A549 (cell line): ENCODE results near the gene TALDO1. TPM values are rescaled to one million over a fixed set of nuclear protein-coding genes. Genes with fewer than 3 reads are reported as not detected.

Source experiments
- ATAC-seq, 2 experiments: fragments of 200-7000 bp in 1 of 2; fragments of >200 bp in 1 of 2; cut with Nextera tagmentation in 1 of 2; cut with Tn5 transposase in 1 of 2; 3 replicates each; pipeline versions ENCODE4 v1.8.0 to v1.9.1; 2018 to 2020; ENCODE audit warnings: mild to moderate bottlenecking in 1 of 2, moderate library complexity in 1 of 2
- CTCF ChIA-PET: fragments of 300-600 bp; sonication (Branson Sonifier 250); formaldehyde crosslinking; extraction: SDS; loops from one replicate; lab custom pipeline; 2021; ENCODE audit warnings: antibody characterized with exemption, inconsistent platforms; lab: Yijun Ruan, JAX
- POLR2A ChIA-PET: fragments of 350-600 bp; formaldehyde crosslinking; extraction: SDS; loops from one replicate; lab custom pipeline; 2021; ENCODE audit warnings: antibody characterized with exemption, inconsistent platforms; lab: Yijun Ruan, JAX
- DNase-seq, 2 experiments: peaks; one replicate each; pipeline versions ENCODE4 v3.0.0 to v3.0.0-alpha.2; 2011 to 2016; ENCODE audit warnings: low read depth in 1 of 2, low spot score in 1 of 2
- FAIRE-seq: peaks from 2 replicates; lab custom pipeline; 2011; peaks lifted over from hg19 to GRCh38; lab: Jason Lieb, UNC
- H3K27ac ChIP-seq, 2 experiments: fragments of >200 bp; sonication (Bioruptor Twin); formaldehyde crosslinking; 3 replicates each; pipeline ENCODE4 v1.5.1; 2016 to 2017
- H3K4me1 ChIP-seq: fragments of >200 bp; sonication (Bioruptor Twin); formaldehyde crosslinking; 3 replicates; pipeline ENCODE4 v1.6.1; 2016
- H3K4me2 ChIP-seq: fragments of >200 bp; sonication (Bioruptor Twin); formaldehyde crosslinking; 3 replicates; pipeline ENCODE4 v1.6.1; 2016
- H3K4me3 ChIP-seq: fragments of >200 bp; sonication (Bioruptor Twin); formaldehyde crosslinking; 3 replicates; pipeline ENCODE4 v1.5.1; 2016
- H3K9me3 ChIP-seq: fragments of >200 bp; sonication (Bioruptor Twin); formaldehyde crosslinking; 3 replicates; pipeline ENCODE4 v1.6.1; 2016
- CBX2 ChIP-seq: fragments of 200-600 bp; sonication (generic); IDR thresholded peaks from 2 replicates; pipeline ENCODE4 v1.6.1; 2016; ENCODE audit warnings: low read depth, mild to moderate bottlenecking, borderline replicate concordance
- CBX8 ChIP-seq: fragments of 200-600 bp; sonication (generic); IDR thresholded peaks from 2 replicates; pipeline ENCODE4 v1.6.1; 2016
- CEBPB ChIP-seq, 2 experiments: fragments of >200 bp in 1 of 2; sonication (Bioruptor Twin) in 1 of 2; formaldehyde crosslinking in 1 of 2; IDR thresholded peaks; 2 replicates each; pipeline ENCODE4 v1.6.1; 2012 to 2016
- EP300 ChIP-seq, 2 experiments: fragments of >200 bp; sonication (Bioruptor Twin); formaldehyde crosslinking; IDR thresholded peaks; 2 replicates in 1 of 2; 3 replicates in 1 of 2; pipeline ENCODE4 v1.6.1; 2016 to 2017
- FOSB ChIP-seq: fragments of 250-450 bp; sonication (Bioruptor Pico); IDR thresholded peaks from 2 replicates; pipeline ENCODE4 v1.5.0; 2020; ENCODE audit warnings: mild to moderate bottlenecking, moderate library complexity
- FOSL2 ChIP-seq, 2 experiments: fragments of 450-650 bp in 1 of 2; fragments of >200 bp in 1 of 2; sonication (Bioruptor Twin) in 1 of 2; formaldehyde crosslinking; IDR thresholded peaks; 2 replicates each; pipeline versions ENCODE4 v1.5.0 to v1.6.1; 2016 to 2020; ENCODE audit warnings: mild to moderate bottlenecking in 1 of 2, moderate library complexity in 1 of 2
- HOXA7 ChIP-seq: fragments of 250-450 bp; sonication (Bioruptor Pico); IDR thresholded peaks from 2 replicates; pipeline ENCODE4 v1.5.0; 2020; ENCODE audit warnings: mild to moderate bottlenecking, moderate library complexity
- HOXB5 ChIP-seq: fragments of 250-450 bp; sonication (Bioruptor Pico); IDR thresholded peaks from 2 replicates; pipeline ENCODE4 v1.5.0; 2020; ENCODE audit warnings: mild to moderate bottlenecking, moderate library complexity
- JUN ChIP-seq, 2 experiments: fragments of >200 bp; sonication (Bioruptor Twin); formaldehyde crosslinking; IDR thresholded peaks; 2 replicates in 1 of 2; 3 replicates in 1 of 2; pipeline ENCODE4 v1.6.1; 2016 to 2017
- KDM5A ChIP-seq: fragments of 200-600 bp; sonication (generic); IDR thresholded peaks from 2 replicates; pipeline ENCODE4 v1.6.1; 2016; ENCODE audit warnings: antibody characterized with exemption, mild to moderate bottlenecking
- MAFK ChIP-seq: fragments of 450-650 bp; IDR thresholded peaks from 2 replicates; pipeline ENCODE4 v1.6.1; 2014; ENCODE audit not compliant: partially characterized antibody
- MYC ChIP-seq: IDR thresholded peaks from 2 replicates; pipeline ENCODE4 v1.6.1; 2012; ENCODE audit warnings: mild to moderate bottlenecking, inconsistent platforms, low read length, improper control_type of control experiment, borderline replicate concordance
- PHF8 ChIP-seq: fragments of 200-600 bp; sonication (generic); IDR thresholded peaks from 2 replicates; pipeline ENCODE4 v1.6.1; 2016; ENCODE audit warnings: low read depth, mild to moderate bottlenecking, antibody characterized with exemption, moderate library complexity, borderline replicate concordance
- RCOR1 ChIP-seq: fragments of 150-350 bp; IDR thresholded peaks from 2 replicates; pipeline ENCODE4 v1.6.1; 2014; ENCODE audit warnings: antibody characterized with exemption, low read length, low read depth
- SMC3 ChIP-seq: fragments of >200 bp; sonication (Bioruptor Twin); formaldehyde crosslinking; IDR thresholded peaks from 3 replicates; pipeline ENCODE4 v1.6.1; 2018; ENCODE audit warnings: inconsistent platforms
- ZC3H11A ChIP-seq: fragments of 450-650 bp; IDR thresholded peaks from 2 replicates; pipeline ENCODE4 v1.6.1; 2014; ENCODE audit warnings: antibody characterized with exemption, mild to moderate bottlenecking
- ZFP36 ChIP-seq: fragments of 450-650 bp; IDR thresholded peaks from 2 replicates; pipeline ENCODE4 v1.6.1; 2014; ENCODE audit warnings: borderline replicate concordance; ENCODE audit not compliant: partially characterized antibody
- WGBS: methylation state at CpG from one replicate; pipeline ENCODE4 v1.1.6; 2017; ENCODE audit errors: missing lambda C conversion rate; 5-methylcytosine and 5-hydroxymethylcytosine counted together
- polyA plus RNA-seq, 4 experiments: library from polyadenylated mRNA; depleted of rRNA in 3 of 4; stranded (reverse); fragments of >200 nt; fragmentation: RNase III in 1 of 4; extraction: RNeasy Plus Mini Kit Qiagen cat#74134 plus additional on column Dnase treatment in 1 of 4; gene quantifications; 2 replicates in 3 of 4; 3 replicates in 1 of 4; pipeline ENCODE4 v1.2.3, GENCODE V29; 2011 to 2017
- TF ChIP-seq, protein P1 (sequence below): IDR thresholded peaks from 2 replicates; pipeline ENCODE4 v1.6.1; 2012
- TF ChIP-seq, protein P2 (sequence below): fragments of >200 bp; sonication (Bioruptor Twin); formaldehyde crosslinking; IDR thresholded peaks from 2 replicates; pipeline ENCODE4 v1.6.1; 2016
- TF ChIP-seq, protein P3 (sequence below): fragments of 250-450 bp; sonication (Bioruptor Pico); IDR thresholded peaks from 2 replicates; pipeline ENCODE4 v1.5.0; 2021; ENCODE audit warnings: mild to moderate bottlenecking, moderate library complexity, borderline replicate concordance

TALDO1 gene
- polyA plus RNA-seq, 2 of the 4 experiments (the other 2 are of a cell fraction) = 287 to 391 TPM

DNA sequence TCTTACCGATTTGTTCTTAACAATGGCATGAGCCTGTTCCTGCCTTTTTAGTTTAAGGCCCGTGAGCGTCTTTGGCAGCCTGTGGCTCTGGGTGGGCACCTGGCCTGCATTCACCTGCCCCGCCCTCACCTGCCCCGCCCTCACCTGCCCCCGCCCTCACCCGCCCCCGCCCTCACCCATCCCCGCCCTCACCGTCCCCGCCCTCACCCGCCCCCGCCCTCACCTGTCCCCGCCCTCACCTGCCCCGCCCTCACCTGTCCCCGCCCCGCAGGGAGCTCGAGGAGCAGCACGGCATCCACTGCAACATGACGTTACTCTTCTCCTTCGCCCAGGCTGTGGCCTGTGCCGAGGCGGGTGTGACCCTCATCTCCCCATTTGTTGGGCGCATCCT is 15.8 kb downstream of the TALDO1 start:
- DNase-seq = no peak
- CTCF ChIA-PET = interaction anchor here (0.7 to 5.4 kb wide), 8 partner anchors 8 to 101 kb away, joined by 3 to 32 read pairs (median 6); partner anchors contain the start of genes TALDO1 and TMEM80
- peak overlapping the region; percentile 45; the same call in 2 of the 3 replicates for H3K4me2 ChIP-seq
- H3K27ac ChIP-seq = peak overlapping the region; percentile 61 to 81; a peak in 5 of 6 replicates
- ATAC-seq = no peak
- no peaks in the 10 kb centered on the region for H3K9me3 ChIP-seq
- TF ChIP-seq, protein P1, sequence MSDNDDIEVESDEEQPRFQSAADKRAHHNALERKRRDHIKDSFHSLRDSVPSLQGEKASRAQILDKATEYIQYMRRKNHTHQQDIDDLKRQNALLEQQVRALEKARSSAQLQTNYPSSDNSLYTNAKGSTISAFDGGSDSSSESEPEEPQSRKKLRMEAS = no peak
- TF ChIP-seq KDM5A = no peak
- TF ChIP-seq HOXA7 (CRISPR knock-in tag) = no peak
- FAIRE-seq = no peak
- 77% methylated on average over 4 of the region's 24 CpGs for WGBS
- H3K4me3 ChIP-seq = no peak overlapping the region
- POLR2A ChIA-PET = interaction anchor here (0.6 to 2.1 kb wide), 2 partner anchors 9 to 17 kb away, joined by 3 to 5 read pairs; no protein-coding TSS in a partner anchor
- H3K4me1 ChIP-seq = peaks cover 29% of the 10 kb centered on the region

DNA sequence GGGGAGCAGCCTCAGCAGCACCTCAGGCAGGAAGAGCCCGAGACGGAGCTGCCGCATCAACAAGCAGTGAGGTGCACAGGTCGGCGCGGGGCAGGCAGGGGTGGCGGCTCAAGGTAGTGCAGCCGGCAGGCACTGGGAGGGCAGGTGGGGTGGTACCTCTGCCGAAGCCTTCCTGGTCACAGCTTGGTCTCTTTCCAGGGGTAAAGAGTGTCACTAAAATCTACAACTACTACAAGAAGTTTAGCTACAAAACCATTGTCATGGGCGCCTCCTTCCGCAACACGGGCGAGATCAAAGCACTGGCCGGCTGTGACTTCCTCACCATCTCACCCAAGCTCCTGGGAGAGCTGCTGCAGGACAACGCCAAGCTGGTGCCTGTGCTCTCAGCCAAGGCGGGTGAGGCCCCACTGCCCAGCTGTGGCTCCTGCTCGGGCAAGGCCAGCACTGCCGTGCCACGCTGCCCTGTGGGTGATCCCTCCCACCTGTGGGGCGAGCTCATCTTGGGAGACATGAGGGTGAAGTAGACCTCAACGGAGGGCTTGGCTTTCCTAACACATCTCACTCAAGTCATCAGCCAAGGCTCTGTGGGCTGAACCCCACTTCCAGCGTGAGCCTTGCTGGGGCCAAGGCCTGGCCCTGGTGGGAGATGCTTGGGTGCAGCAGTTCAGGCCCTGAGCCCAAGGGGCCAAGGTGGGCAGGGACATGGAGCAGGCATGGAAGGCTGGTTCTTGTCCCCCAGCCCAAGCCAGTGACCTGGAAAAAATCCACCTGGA is 16.5 kb downstream of the TALDO1 start:
- 91% methylated on average over 20 of the region's 22 CpGs for WGBS
- CTCF ChIA-PET = interaction anchor here (0.7 to 5.4 kb wide), 12 partner anchors 9 to 209 kb away, joined by 3 to 44 read pairs (median 6); partner anchors contain the start of genes GATD1, TALDO1 and TMEM80
- no peak overlapping the region for H3K4me3 ChIP-seq

DNA sequence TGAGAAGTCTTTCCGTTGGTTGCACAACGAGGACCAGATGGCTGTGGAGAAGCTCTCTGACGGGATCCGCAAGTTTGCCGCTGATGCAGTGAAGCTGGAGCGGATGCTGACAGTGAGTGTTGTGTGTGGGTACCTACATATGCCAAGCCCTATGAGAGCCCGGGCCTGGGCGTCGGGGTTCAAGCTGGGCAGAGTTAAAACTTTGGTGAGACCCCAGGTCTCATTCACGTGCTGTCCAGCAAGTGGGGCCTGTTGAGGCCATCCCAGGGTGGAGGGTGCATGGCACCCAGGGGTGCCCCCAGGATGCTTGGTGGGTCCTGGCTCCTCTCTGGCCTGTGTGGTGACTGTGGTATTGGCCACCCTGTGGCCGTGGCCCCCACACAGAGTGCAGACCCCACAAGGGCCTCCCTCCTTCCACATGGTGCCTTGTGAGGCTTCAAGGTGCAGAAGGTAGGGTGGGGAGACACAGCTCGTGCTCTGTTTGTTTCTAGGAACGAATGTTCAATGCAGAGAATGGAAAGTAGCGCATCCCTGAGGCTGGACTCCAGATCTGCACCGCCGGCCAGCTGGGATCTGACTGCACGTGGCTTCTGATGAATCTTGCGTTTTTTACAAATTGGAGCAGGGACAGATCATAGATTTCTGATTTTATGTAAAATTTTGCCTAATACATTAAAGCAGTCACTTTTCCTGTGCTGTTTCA is 17.2 kb downstream of the TALDO1 start:
- H3K27ac ChIP-seq = no peak overlapping the region
- CTCF ChIA-PET = interaction anchor here (0.6 to 5.4 kb wide), 12 partner anchors 8 to 210 kb away, joined by 3 to 44 read pairs (median 5); partner anchors contain the start of genes GATD1, TALDO1 and TMEM80
- TF ChIP-seq FOSB (CRISPR knock-in tag) = no peak
- TF ChIP-seq, all 56 proteins: peak for 0
- DNase-seq = no peak
- H3K4me3 ChIP-seq = no peak overlapping the region
- 90% methylated on average over 18 of the region's 18 CpGs for WGBS
- no peak overlapping the region for H3K4me2 ChIP-seq
- no peak for FAIRE-seq
- POLR2A ChIA-PET = interaction anchor here (0.6 to 0.9 kb wide), 2 partner anchors 17 to 70 kb away, joined by 3 read pairs; partner anchors contain the start of genes DEAF1 and TALDO1
- ATAC-seq = peak in 1 of 2 experiments; percentile 3; a peak in 3 of 6 replicates
- peaks cover 29% of the 10 kb centered on the region for H3K4me1 ChIP-seq
- no peaks in the 10 kb centered on the region for H3K9me3 ChIP-seq

More for the DNA sequence above, 16.5 kb downstream of the TALDO1 start:
- Histone ChIP-seq H3K4me1 (peaks cover 29% of the 10 kb centered on the region), H3K9me3 (no peaks in the 10 kb centered on the region), H3K27ac (peak overlapping the region in 1 of 2 experiments; percentile 81; a peak in 3 of 6 replicates)
- POLR2A ChIA-PET = interaction anchor here (0.6 to 2.1 kb wide), 3 partner anchors 9 to 63 kb away, joined by 3 to 5 read pairs (median 4); no protein-coding TSS in a partner anchor
- FAIRE-seq (no peak), ATAC-seq (peak; percentile 0 to 2; a peak in 1 of 6 replicates), DNase-seq (no peak)
- TF ChIP-seq SMC3 = no peak
- peak in 1 of 2 experiments; percentile 15; a peak in 2 of 5 replicates for TF ChIP-seq JUN (IDR thresholded peaks at IDR 0.05)
- TF ChIP-seq, all 56 proteins: peak for 1
- no peak overlapping the region for H3K4me2 ChIP-seq

DNA sequence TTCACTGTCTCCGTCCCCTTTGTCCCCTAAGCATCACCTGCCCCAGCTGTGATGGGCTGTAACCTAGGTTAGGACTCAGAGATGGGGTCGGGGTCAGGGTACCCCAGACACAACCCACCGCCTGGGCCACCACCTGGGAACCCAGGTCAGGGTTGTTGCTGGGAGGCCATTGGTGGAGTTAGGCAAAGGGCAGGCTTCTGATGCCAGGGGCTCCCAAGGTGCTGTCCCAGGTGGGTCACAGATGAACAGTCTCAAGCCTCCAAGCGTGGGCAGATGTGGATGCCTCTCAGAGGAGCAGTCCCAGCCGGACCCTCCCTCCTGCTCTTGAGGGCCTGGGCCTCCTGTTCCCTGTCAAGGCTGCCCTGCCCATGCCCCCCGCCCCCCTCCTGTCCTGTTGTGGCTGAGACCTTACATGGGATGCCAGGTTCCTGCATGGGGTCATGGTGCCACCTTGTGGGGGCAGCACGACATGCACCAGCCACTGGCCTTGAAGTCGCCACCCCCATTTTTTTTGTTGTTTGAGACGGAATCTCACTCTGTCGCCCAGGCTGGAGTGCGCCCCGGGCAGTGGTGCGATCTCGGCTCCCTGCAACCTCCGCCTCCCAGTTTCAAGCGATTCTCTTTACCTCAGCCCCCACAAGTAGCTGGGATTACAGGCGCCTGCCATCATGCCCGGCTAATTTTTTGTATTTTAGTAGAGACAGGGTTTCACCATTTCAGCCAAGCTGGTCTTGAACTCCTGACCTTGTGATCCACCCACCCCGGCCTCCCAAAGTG is 17.9 kb downstream of the TALDO1 start:
- H3K4me2 ChIP-seq = no peak overlapping the region
- ATAC-seq (peak; percentile 63 to 64), FAIRE-seq (no peak), DNase-seq (peak; percentile 60 to 82)
- POLR2A ChIA-PET = interaction anchor here (0.9 kb wide), 1 partner anchor 18 kb away, joined by 3 read pairs; the partner anchor contains the start of gene TALDO1
- 63% methylated on average over 16 of the region's 19 CpGs for WGBS
- H3K4me3 ChIP-seq = no peak overlapping the region
- peak overlapping the region in 1 of 2 experiments; percentile 56; a peak in 2 of 6 replicates for H3K27ac ChIP-seq
- H3K4me1 ChIP-seq = peaks cover 29% of the 10 kb centered on the region
- no peaks in the 10 kb centered on the region for H3K9me3 ChIP-seq
- CTCF ChIA-PET = interaction anchor here (0.6 to 5.4 kb wide), 21 partner anchors 9 to 211 kb away, joined by 3 to 44 read pairs (median 4); partner anchors contain the start of genes GATD1, TALDO1 and TMEM80
- no peak for TF ChIP-seq HOXB5 (CRISPR knock-in tag)
- TF ChIP-seq ZC3H11A = no peak
- TF ChIP-seq RCOR1 = no peak
- TF ChIP-seq, protein P2, sequence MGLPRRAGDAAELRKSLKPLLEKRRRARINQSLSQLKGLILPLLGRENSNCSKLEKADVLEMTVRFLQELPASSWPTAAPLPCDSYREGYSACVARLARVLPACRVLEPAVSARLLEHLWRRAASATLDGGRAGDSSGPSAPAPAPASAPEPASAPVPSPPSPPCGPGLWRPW = no peak
- TF ChIP-seq MYC = no peak
- TF ChIP-seq PHF8 = no peak
- no peak for TF ChIP-seq EP300 (IDR thresholded peaks at IDR 0.05)
- TF ChIP-seq MAFK = no peak
- no peak for TF ChIP-seq FOSL2 (IDR thresholded peaks at IDR 0.05)
- no peak for TF ChIP-seq FOSL2 (CRISPR knock-in tag; IDR thresholded peaks at IDR 0.05)
- TF ChIP-seq CBX8 = no peak
- TF ChIP-seq ZFP36 = no peak
- TF ChIP-seq, protein P3, sequence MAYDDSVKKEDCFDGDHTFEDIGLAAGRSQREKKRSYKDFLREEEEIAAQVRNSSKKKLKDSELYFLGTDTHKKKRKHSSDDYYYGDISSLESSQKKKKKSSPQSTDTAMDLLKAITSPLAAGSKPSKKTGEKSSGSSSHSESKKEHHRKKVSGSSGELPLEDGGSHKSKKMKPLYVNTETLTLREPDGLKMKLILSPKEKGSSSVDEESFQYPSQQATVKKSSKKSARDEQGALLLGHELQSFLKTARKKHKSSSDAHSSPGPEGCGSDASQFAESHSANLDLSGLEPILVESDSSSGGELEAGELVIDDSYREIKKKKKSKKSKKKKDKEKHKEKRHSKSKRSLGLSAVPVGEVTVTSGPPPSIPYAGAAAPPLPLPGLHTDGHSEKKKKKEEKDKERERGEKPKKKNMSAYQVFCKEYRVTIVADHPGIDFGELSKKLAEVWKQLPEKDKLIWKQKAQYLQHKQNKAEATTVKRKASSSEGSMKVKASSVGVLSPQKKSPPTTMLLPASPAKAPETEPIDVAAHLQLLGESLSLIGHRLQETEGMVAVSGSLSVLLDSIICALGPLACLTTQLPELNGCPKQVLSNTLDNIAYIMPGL (CRISPR knock-in tag) = 0 out of 2 replicates have a peak, but pooled peaks have one; percentile 40
- no peak for TF ChIP-seq CEBPB (IDR thresholded peaks at IDR 0.05)
- no peak for TF ChIP-seq CBX2
